ENCODE data around the gene MLX. TPM values are rescaled to one million over a fixed set of nuclear protein-coding genes. Genes with fewer than 3 reads are reported as not detected.

Gene MLX
- total and polyA plus RNA-seq, 2 donors (not counting 1 experiment from before 2014, with no cell fraction given): 36.2 to 49.3 TPM

- no peaks in the 10 kb centered on the region for H3K9me3 ChIP-seq (ENCODE audit: control insufficient read depth, insufficient read depth, low read depth, low read length)
- no peaks in the 10 kb centered on the region for H4K20me1 ChIP-seq (ENCODE audit: control insufficient read depth, extremely low read depth, insufficient read depth, low read length)
- H2AFZ ChIP-seq (ENCODE audit: low read length): no peak overlapping the region
- TF ChIP-seq CTCF (conservative IDR thresholded peaks at IDR 0.05 in 1 of 2, IDR thresholded peaks at IDR 0.05 in 1 of 2; ENCODE audit: low read depth in 1 of 2, low read length in 2 of 2): no peak
- TF ChIP-seq EZH2 (IDR thresholded peaks at IDR 0.05; ENCODE audit: low read length, missing control alignments): no peak
- no peak overlapping the region for H3K27ac ChIP-seq (ENCODE audit: insufficient read depth, low read length)
- peaks cover 41% of the 10 kb centered on the region for H3K79me2 ChIP-seq (ENCODE audit: control insufficient read depth, insufficient read depth, low read length)
- no peak for DNase-seq (ENCODE audit: low read depth in 2 of 2)
- H3K36me3 ChIP-seq (ENCODE audit: control insufficient read depth, insufficient read depth, low read length): peaks cover 33% of the 10 kb centered on the region
- H3K9ac ChIP-seq (ENCODE audit: insufficient read depth, low read length): no peak overlapping the region
- no peak overlapping the region for H3K4me2 ChIP-seq (ENCODE audit: extremely low read depth, insufficient read depth, low read length)
- H3K27me3 ChIP-seq (ENCODE audit: control insufficient read depth, insufficient read depth, low read length): no peaks in the 10 kb centered on the region
- no peak overlapping the region for H3K4me3 ChIP-seq (replicated peaks in 1 of 4; ENCODE audit: control extremely low read depth in 1 of 4, insufficient read depth in 1 of 4, low read depth in 3 of 4, low read length in 4 of 4)
- peaks cover 4% of the 10 kb centered on the region for H3K4me1 ChIP-seq (ENCODE audit: control insufficient read depth, extremely low read depth, insufficient read depth, low read length)
Observed at GRCh38 chr17:42573095-42573494, 6.2 kb downstream of the MLX start.

- peaks cover 27% of the 10 kb centered on the region for H3K36me3 ChIP-seq (ENCODE audit: control insufficient read depth, insufficient read depth, low read length)
- DNase-seq (ENCODE audit: low read depth in 2 of 2): no peak
Observed at GRCh38 chr17:42574463-42574862, 7.6 kb downstream of the MLX start.

GRCh38 chr17:42577140-42577531 lies 10.2 kb downstream of the MLX start:
- Histone ChIP-seq H3K36me3 (ENCODE audit: control insufficient read depth, insufficient read depth, low read length) (peaks cover 17% of the 10 kb centered on the region), H3K27me3 (ENCODE audit: control insufficient read depth, insufficient read depth, low read length) (no peaks in the 10 kb centered on the region), H4K20me1 (ENCODE audit: control insufficient read depth, extremely low read depth, insufficient read depth, low read length) (no peaks in the 10 kb centered on the region), H3K4me3 (replicated peaks in 1 of 4; ENCODE audit: control extremely low read depth in 1 of 4, insufficient read depth in 1 of 4, low read depth in 3 of 4, low read length in 4 of 4) (peak overlapping the region; percentile 75 to 93 (median 82)), H2AFZ (ENCODE audit: low read length) (no peak overlapping the region), H3K4me1 (ENCODE audit: control insufficient read depth, extremely low read depth, insufficient read depth, low read length) (peaks cover 6% of the 10 kb centered on the region), H3K79me2 (ENCODE audit: control insufficient read depth, insufficient read depth, low read length) (peaks cover 28% of the 10 kb centered on the region), H3K4me2 (ENCODE audit: extremely low read depth, insufficient read depth, low read length) (peak overlapping the region; percentile 77), H3K27ac (ENCODE audit: insufficient read depth, low read length) (peak overlapping the region; percentile 77), H3K9ac (ENCODE audit: insufficient read depth, low read length) (peak overlapping the region; percentile 70), H3K9me3 (ENCODE audit: control insufficient read depth, insufficient read depth, low read depth, low read length) (no peaks in the 10 kb centered on the region)
- no peak for DNase-seq (ENCODE audit: low read depth in 2 of 2)
- no peak for TF ChIP-seq EZH2 (IDR thresholded peaks at IDR 0.05; ENCODE audit: low read length, missing control alignments)
- TF ChIP-seq CTCF (conservative IDR thresholded peaks at IDR 0.05 in 1 of 2, IDR thresholded peaks at IDR 0.05 in 1 of 2; ENCODE audit: low read depth in 1 of 2, low read length in 2 of 2): no peak

More at GRCh38 chr17:42574463-42574862, 7.6 kb downstream of the MLX start:
- H3K9ac ChIP-seq (ENCODE audit: insufficient read depth, low read length): no peak overlapping the region
- no peaks in the 10 kb centered on the region for H3K27me3 ChIP-seq (ENCODE audit: control insufficient read depth, insufficient read depth, low read length)
- no peak overlapping the region for H3K27ac ChIP-seq (ENCODE audit: insufficient read depth, low read length)
- no peak overlapping the region for H3K4me2 ChIP-seq (ENCODE audit: extremely low read depth, insufficient read depth, low read length)
- peaks cover 6% of the 10 kb centered on the region for H3K4me1 ChIP-seq (ENCODE audit: control insufficient read depth, extremely low read depth, insufficient read depth, low read length)
- no peak overlapping the region for H3K4me3 ChIP-seq (replicated peaks in 1 of 4; ENCODE audit: control extremely low read depth in 1 of 4, insufficient read depth in 1 of 4, low read depth in 3 of 4, low read length in 4 of 4)
- H2AFZ ChIP-seq (ENCODE audit: low read length): no peak overlapping the region
- no peak for TF ChIP-seq EZH2 (IDR thresholded peaks at IDR 0.05; ENCODE audit: low read length, missing control alignments)
- no peak for TF ChIP-seq CTCF (conservative IDR thresholded peaks at IDR 0.05 in 1 of 2, IDR thresholded peaks at IDR 0.05 in 1 of 2; ENCODE audit: low read depth in 1 of 2, low read length in 2 of 2)
- H3K79me2 ChIP-seq (ENCODE audit: control insufficient read depth, insufficient read depth, low read length): peaks cover 35% of the 10 kb centered on the region
- H3K9me3 ChIP-seq (ENCODE audit: control insufficient read depth, insufficient read depth, low read depth, low read length): no peaks in the 10 kb centered on the region
- H4K20me1 ChIP-seq (ENCODE audit: control insufficient read depth, extremely low read depth, insufficient read depth, low read length): no peaks in the 10 kb centered on the region

All from fibroblast of lung (primary cell).